Fibroblast of lung (primary cell): ENCODE measurements around the gene UQCRH. TPM values are rescaled to one million over a fixed set of nuclear protein-coding genes. Genes with fewer than 3 reads are reported as not detected.
A peak's percentile ranks its signal among the peaks of the same experiment; 100 is the strongest.

Experiments used
- DNase-seq, 2 donors: peaks; one replicate each; pipeline versions ENCODE4 v3.0.0 to v3.0.0-alpha.2; 2010; ENCODE audit warnings: low read depth in 2 of 2
- H2AFZ ChIP-seq: 2 replicates; pipeline ENCODE4 v1.5.1; 2012; ENCODE audit warnings: low read length, control low read depth, inconsistent platforms
- H3K27ac ChIP-seq: 2 replicates; pipeline ENCODE4 v1.5.1; 2011; ENCODE audit warnings: low read length, control low read depth; ENCODE audit not compliant: insufficient read depth
- H3K27me3 ChIP-seq: 2 replicates; pipeline ENCODE4 v1.5.1; 2011; ENCODE audit warnings: mild to moderate bottlenecking, low read length; ENCODE audit not compliant: control insufficient read depth, insufficient read depth
- H3K36me3 ChIP-seq: 2 replicates; pipeline ENCODE4 v1.5.1; 2011; ENCODE audit warnings: low read length; ENCODE audit not compliant: control insufficient read depth, insufficient read depth
- H3K4me1 ChIP-seq: 2 replicates; pipeline ENCODE4 v1.5.1; 2011; ENCODE audit warnings: low read length; ENCODE audit not compliant: control insufficient read depth, insufficient read depth; ENCODE audit errors: extremely low read depth
- H3K4me2 ChIP-seq: 2 replicates; pipeline ENCODE4 v1.5.1; 2011; ENCODE audit warnings: low read length, control low read depth; ENCODE audit not compliant: insufficient read depth; ENCODE audit errors: extremely low read depth
- H3K4me3 ChIP-seq, 4 experiments: fragments of 200-600 bp in 1 of 4; sonication (generic) in 1 of 4; replicated peaks in 1 of 4; 2 replicates each; pipeline ENCODE4 v1.5.1; 2011 to 2016; ENCODE audit warnings: low read length in 4 of 4, low read depth in 3 of 4, mild to moderate bottlenecking in 3 of 4, control low read depth in 2 of 4, inconsistent platforms in 1 of 4, mixed read lengths in 1 of 4; ENCODE audit not compliant: insufficient read depth in 1 of 4; ENCODE audit errors: control extremely low read depth in 1 of 4
- H3K79me2 ChIP-seq: 2 replicates; pipeline ENCODE4 v1.5.1; 2012; ENCODE audit warnings: mild to moderate bottlenecking, low read length, inconsistent platforms; ENCODE audit not compliant: control insufficient read depth, insufficient read depth
- H3K9ac ChIP-seq: 2 replicates; pipeline ENCODE4 v1.5.1; 2011; ENCODE audit warnings: mild to moderate bottlenecking, low read length, control low read depth; ENCODE audit not compliant: insufficient read depth
- H3K9me3 ChIP-seq: 2 replicates; pipeline ENCODE4 v1.5.1; 2012; ENCODE audit warnings: low read depth, low read length; ENCODE audit not compliant: control insufficient read depth, insufficient read depth
- H4K20me1 ChIP-seq: 2 replicates; pipeline ENCODE4 v1.5.1; 2011; ENCODE audit warnings: low read length; ENCODE audit not compliant: control insufficient read depth, insufficient read depth; ENCODE audit errors: extremely low read depth
- EZH2 ChIP-seq: IDR thresholded peaks from 2 replicates; pipeline ENCODE4 v1.5.1; 2012; ENCODE audit warnings: low read length, control low read depth, mild to moderate bottlenecking; ENCODE audit errors: missing control alignments
- polyA plus RNA-seq, 2 donors: library from polyadenylated mRNA; depleted of rRNA in 1 of 2; stranded (reverse) in 1 of 2; unstranded in 1 of 2; fragments of >200 nt; gene quantifications; 2 replicates each; pipeline ENCODE4 v1.2.1, GENCODE V29; 2011 to 2012; ENCODE audit warnings: missing spikeins in 1 of 2
- total RNA-seq: library from RNA; depleted of rRNA; stranded (reverse); fragments of >200 nt; gene quantifications from 2 replicates; pipeline ENCODE4 v1.2.1, GENCODE V29; 2014
- TF ChIP-seq, protein P1 (sequence below), 2 donors: IDR thresholded peaks in 1 of 2; conservative IDR thresholded peaks in 1 of 2; 1 replicate in 1 of 2; 2 replicates in 1 of 2; pipeline ENCODE4 v1.5.1; 2011 to 2012; ENCODE audit warnings: low read length in 2 of 2, control low read depth in 1 of 2, inconsistent platforms in 1 of 2, low read depth in 1 of 2, mild to moderate bottlenecking in 1 of 2

Gene UQCRH
- total and polyA plus RNA-seq, 2 donors (not counting 1 experiment from before 2014, with no cell fraction given) = 447 to 514 TPM

DNA sequence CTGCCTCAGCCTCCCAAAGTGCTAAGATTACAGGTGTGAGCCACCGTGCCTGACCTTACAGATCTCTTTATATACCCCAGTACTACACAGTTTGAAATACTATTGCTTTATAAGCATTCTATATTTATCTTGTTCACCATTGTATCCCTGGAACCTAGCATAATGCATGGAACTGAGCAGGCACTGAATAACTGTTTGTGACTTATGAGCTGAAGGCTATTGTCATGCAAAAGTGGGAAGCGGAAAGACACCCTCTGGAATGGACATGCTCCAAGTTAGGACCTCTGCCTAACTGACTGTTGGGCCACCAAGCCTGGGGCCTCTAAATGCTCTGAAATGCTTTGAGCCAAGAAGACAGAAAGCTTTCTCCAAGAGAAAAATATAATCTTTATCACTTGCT lies 8.2 kb upstream of the UQCRH start:
- Histone ChIP-seq H3K9me3 (no peaks in the 10 kb centered on the region), H3K27ac (no peak overlapping the region), H2AFZ (no peak overlapping the region), H3K27me3 (no peaks in the 10 kb centered on the region), H3K79me2 (peaks cover 32% of the 10 kb centered on the region), H3K4me1 (peaks cover under 1% of the 10 kb centered on the region), H3K4me2 (no peak overlapping the region), H3K9ac (no peak overlapping the region), H3K36me3 (peaks cover 11% of the 10 kb centered on the region), H4K20me1 (no peaks in the 10 kb centered on the region), H3K4me3 (no peak overlapping the region)
- TF ChIP-seq EZH2 = no peak
- TF ChIP-seq, protein P1, sequence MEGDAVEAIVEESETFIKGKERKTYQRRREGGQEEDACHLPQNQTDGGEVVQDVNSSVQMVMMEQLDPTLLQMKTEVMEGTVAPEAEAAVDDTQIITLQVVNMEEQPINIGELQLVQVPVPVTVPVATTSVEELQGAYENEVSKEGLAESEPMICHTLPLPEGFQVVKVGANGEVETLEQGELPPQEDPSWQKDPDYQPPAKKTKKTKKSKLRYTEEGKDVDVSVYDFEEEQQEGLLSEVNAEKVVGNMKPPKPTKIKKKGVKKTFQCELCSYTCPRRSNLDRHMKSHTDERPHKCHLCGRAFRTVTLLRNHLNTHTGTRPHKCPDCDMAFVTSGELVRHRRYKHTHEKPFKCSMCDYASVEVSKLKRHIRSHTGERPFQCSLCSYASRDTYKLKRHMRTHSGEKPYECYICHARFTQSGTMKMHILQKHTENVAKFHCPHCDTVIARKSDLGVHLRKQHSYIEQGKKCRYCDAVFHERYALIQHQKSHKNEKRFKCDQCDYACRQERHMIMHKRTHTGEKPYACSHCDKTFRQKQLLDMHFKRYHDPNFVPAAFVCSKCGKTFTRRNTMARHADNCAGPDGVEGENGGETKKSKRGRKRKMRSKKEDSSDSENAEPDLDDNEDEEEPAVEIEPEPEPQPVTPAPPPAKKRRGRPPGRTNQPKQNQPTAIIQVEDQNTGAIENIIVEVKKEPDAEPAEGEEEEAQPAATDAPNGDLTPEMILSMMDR (conservative IDR thresholded peaks at IDR 0.05 in 1 of 2, IDR thresholded peaks at IDR 0.05 in 1 of 2; ENCODE audit: low read depth in 1 of 2, low read length in 2 of 2) = no peak
- DNase-seq = no peak

DNA sequence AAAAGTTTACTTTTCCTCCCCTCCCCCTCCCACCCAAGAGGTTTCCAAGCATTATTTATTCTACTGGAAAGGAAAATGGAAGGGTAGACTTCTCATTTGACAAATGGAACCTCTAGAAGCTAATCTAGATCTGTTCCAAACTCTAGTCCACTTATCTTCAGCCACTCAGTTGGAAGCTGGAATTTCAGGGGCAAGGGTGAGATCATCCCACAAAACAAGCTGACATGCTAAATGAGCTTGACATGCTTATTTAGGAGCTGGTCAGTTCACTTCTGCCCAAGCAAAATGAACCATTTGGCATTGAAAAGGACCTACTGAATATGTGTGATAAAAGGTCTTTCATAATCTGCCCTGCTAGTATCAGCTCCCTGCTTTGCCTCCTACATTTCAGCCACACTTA lies 5.1 kb upstream of the UQCRH start:
- no peak overlapping the region for H3K27ac ChIP-seq
- H3K4me1 ChIP-seq = peaks cover 9% of the 10 kb centered on the region
- H3K4me3 ChIP-seq = no peak overlapping the region
- no peak for TF ChIP-seq EZH2
- TF ChIP-seq, protein P1 (conservative IDR thresholded peaks at IDR 0.05 in 1 of 2, IDR thresholded peaks at IDR 0.05 in 1 of 2; ENCODE audit: low read depth in 1 of 2, low read length in 2 of 2) = no peak
- no peaks in the 10 kb centered on the region for H4K20me1 ChIP-seq
- H2AFZ ChIP-seq = no peak overlapping the region
- H3K79me2 ChIP-seq = peaks cover 58% of the 10 kb centered on the region
- H3K4me2 ChIP-seq = no peak overlapping the region
- H3K9ac ChIP-seq = no peak overlapping the region
- peaks cover 11% of the 10 kb centered on the region for H3K36me3 ChIP-seq
- peak in 1 of 2 donors; percentile 24 for DNase-seq
- H3K27me3 ChIP-seq = no peaks in the 10 kb centered on the region
- no peaks in the 10 kb centered on the region for H3K9me3 ChIP-seq

DNA sequence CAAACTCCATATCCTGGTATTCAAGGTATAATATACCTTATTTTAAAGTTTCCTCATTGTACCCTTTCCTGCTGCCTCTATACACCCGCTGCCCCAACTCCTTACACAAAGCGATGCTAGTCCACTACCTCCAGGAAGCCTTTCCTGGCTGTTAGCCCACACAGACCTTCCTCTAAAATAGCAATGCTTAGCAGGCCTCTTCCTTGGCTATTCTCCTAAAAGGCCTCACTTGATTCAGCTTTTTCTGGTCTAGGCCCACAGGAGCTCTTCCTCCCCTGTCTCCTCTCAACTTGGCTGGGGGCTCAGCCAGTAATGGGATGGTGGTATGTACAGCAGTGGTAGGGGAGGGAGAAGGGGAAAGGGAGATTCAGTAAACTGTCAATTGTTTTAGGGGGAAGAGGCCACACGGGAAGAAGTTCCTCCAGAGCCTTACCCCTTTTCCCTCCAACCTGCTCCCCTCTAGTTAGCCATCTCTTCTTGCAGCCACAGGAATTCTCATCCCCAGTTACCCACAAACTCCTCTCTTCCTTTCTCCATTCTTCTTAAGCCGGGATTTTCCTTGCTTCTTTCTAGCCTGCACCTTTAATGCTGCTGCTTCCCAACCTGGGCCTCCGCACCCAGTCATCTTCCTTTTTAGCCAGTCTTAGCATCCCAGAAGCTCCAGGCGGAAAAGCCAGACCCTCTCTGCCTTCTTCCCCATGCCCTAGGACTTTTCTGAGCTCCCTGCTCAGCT lies 2.7 kb upstream of the UQCRH start:
- Histone ChIP-seq H4K20me1 (no peaks in the 10 kb centered on the region), H3K79me2 (peaks cover 81% of the 10 kb centered on the region), H3K4me3 (peak overlapping the region; percentile 59 to 88 (median 76)), H3K36me3 (peaks cover 4% of the 10 kb centered on the region), H2AFZ (no peak overlapping the region), H3K4me1 (peaks cover 9% of the 10 kb centered on the region), H3K27ac (peak overlapping the region; percentile 97), H3K9ac (peak overlapping the region; percentile 97), H3K4me2 (peak overlapping the region; percentile 98), H3K27me3 (no peaks in the 10 kb centered on the region), H3K9me3 (no peaks in the 10 kb centered on the region)
- no peak for TF ChIP-seq EZH2
- TF ChIP-seq, protein P1 (conservative IDR thresholded peaks at IDR 0.05 in 1 of 2, IDR thresholded peaks at IDR 0.05 in 1 of 2; ENCODE audit: low read depth in 1 of 2, low read length in 2 of 2) = no peak
- peak; percentile 53 to 55 for DNase-seq
